ENCODE measurements around the gene IL6R.

The IL6R gene

GRCh38 chr1:154446789-154447188 is 41.6 kb downstream of the IL6R start:
- TF ChIP-seq, protein P1, sequence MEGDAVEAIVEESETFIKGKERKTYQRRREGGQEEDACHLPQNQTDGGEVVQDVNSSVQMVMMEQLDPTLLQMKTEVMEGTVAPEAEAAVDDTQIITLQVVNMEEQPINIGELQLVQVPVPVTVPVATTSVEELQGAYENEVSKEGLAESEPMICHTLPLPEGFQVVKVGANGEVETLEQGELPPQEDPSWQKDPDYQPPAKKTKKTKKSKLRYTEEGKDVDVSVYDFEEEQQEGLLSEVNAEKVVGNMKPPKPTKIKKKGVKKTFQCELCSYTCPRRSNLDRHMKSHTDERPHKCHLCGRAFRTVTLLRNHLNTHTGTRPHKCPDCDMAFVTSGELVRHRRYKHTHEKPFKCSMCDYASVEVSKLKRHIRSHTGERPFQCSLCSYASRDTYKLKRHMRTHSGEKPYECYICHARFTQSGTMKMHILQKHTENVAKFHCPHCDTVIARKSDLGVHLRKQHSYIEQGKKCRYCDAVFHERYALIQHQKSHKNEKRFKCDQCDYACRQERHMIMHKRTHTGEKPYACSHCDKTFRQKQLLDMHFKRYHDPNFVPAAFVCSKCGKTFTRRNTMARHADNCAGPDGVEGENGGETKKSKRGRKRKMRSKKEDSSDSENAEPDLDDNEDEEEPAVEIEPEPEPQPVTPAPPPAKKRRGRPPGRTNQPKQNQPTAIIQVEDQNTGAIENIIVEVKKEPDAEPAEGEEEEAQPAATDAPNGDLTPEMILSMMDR (IDR thresholded peaks at IDR 0.05; ENCODE audit: unreplicated experiment in 3 of 3) = no peak
- H3K9me3 Mint-ChIP-seq = no peaks in the 10 kb centered on the region
- peaks cover 5% of the 10 kb centered on the region for H3K4me1 Mint-ChIP-seq
- peaks cover 6% of the 10 kb centered on the region for H3K27me3 Mint-ChIP-seq (ENCODE audit: low read depth)
- H3K27ac Mint-ChIP-seq = no peak overlapping the region
- no peak overlapping the region for H3K4me3 Mint-ChIP-seq
- peaks cover 5% of the 10 kb centered on the region for H3K36me3 Mint-ChIP-seq (ENCODE audit: low read depth)

DNA sequence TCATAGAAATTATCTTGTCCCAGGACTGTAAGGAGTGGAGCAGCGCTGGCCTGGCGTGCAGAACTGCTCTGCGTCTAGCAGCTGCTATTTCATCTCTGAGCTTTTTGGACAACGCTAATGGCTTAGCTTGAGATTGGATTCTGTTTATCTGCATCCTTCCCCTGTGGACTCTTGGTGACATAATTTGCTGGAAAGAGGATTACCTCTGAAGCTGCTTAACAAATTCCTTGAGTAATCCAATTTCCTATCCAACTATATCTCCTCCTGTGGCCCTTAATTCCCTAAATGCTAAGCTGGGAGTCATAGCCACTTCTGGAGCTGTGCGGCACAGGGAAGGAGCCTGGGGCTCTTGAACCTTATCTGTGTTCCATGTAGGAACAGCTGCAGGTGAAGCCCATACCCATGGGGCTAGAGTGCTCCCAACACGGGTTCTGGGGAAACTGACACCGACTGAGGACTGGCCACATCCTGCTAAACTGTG is 43.2 kb downstream of the IL6R start:
- no peak overlapping the region for H3K4me3 Mint-ChIP-seq

DNA sequence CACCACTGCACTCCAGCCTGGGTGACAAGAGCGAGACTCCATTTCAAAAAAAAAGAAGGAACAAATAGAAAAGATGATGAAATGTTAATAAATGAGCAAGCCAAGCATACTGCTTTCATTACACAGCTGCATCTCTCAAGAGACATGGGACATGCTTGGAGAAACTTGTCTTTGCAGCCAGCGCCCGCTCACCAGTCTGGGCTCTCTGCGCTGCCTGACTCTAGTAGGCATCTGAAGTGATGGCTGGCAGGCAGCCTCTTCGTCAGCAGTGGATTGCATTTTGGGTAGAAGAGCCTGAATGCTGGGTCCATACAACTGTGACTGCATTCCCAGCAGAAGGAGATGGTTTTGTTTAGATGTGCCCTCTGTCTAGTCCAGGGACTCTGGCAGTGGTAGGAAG is 48.0 kb downstream of the IL6R start:
- TF ChIP-seq, protein P1 (IDR thresholded peaks at IDR 0.05; ENCODE audit: unreplicated experiment in 3 of 3) = no peak
- Mint-ChIP-seq H3K27ac (peak overlapping the region in 1 of 3 experiments; percentile 20), H3K27me3 (ENCODE audit: low read depth) (peaks cover 27% of the 10 kb centered on the region), H3K36me3 (ENCODE audit: low read depth) (no peaks in the 10 kb centered on the region), H3K4me1 (peaks cover 6% of the 10 kb centered on the region), H3K9me3 (no peaks in the 10 kb centered on the region), H3K4me3 (no peak overlapping the region)

More for the DNA sequence above, 43.2 kb downstream of the IL6R start:
- Mint-ChIP-seq H3K27ac (no peak overlapping the region), H3K9me3 (no peaks in the 10 kb centered on the region), H3K36me3 (ENCODE audit: low read depth) (peaks cover 5% of the 10 kb centered on the region), H3K27me3 (ENCODE audit: low read depth) (peaks cover 17% of the 10 kb centered on the region), H3K4me1 (peaks cover 1% of the 10 kb centered on the region)
- TF ChIP-seq, protein P1 (IDR thresholded peaks at IDR 0.05; ENCODE audit: unreplicated experiment in 3 of 3) = no peak

DNA sequence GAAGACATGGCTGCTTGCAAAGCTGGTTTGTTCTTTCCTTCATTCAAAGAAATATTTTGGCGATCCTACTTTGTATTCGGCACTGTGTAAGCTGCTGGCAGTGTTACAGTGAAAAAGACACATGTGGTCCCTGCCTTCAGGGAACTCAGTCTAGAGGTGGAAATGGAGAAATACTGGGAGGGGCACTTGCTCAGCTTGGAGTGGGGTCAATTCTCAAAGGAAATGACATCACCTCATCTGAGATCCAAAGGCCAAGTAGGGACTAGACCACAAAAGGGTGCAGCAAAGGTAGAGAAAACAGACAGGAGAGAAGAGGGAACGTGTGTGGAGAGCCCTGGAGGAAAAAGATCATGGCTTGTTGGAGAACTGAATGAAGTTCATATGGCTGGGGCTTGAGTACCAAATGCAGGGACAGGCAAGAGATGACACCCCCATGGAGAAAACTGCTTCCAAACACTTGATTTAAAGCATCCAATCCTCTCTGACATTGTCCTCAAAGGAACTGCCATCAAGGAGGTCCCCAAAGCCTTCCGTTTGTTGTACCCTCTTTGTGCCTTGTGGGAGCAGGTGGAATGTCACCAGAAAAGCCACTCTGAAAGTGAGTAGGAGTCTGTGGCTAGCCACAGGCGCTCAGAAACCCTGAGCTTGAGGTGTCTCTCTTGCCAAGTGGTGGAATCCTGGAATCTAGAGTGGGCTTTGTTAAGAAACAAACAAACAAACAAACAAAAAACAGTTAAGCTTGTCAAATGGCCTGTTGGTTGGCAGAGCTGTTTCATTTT is 48.6 kb downstream of the IL6R start:
- Mint-ChIP-seq H3K27me3 (ENCODE audit: low read depth) (peaks cover 27% of the 10 kb centered on the region), H3K27ac (peak overlapping the region in 1 of 3 experiments; percentile 20), H3K4me1 (peaks cover 6% of the 10 kb centered on the region), H3K36me3 (ENCODE audit: low read depth) (no peaks in the 10 kb centered on the region), H3K4me3 (no peak overlapping the region), H3K9me3 (no peaks in the 10 kb centered on the region)
- TF ChIP-seq, protein P1 (IDR thresholded peaks at IDR 0.05; ENCODE audit: unreplicated experiment in 3 of 3) = no peak

DNA sequence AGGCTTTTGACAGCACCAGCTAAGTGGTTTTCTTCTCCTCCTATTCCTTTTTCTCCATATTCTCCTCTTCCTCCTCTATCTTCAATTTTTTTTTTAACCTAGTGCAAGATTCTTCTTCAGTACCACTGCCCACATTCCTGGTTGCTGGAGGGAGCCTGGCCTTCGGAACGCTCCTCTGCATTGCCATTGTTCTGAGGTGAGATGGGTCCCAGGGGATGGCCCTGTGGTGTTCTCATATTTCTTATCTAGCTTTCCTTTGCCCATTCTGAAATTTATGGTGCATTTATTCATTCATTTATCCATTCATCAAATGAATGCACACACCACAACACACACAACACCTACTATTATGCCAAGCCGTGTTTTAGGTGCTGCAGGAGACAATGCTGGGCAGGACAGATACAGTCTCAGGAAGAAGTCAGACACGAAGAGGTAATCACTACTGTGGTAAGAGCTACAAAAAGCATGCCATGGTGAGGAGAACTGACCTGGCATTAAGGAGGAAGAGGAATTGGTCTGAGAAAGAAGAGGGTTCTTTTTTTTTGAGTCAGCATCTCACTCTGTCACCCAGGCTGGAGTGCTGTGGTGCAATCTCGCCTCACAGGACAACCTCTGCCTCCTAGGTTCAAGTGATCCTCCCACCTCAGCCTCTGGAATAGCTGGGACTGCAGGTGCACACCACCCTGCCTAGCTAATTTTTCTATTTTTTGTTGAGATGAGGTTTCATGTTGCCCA is 49.4 kb downstream of the IL6R start:
- H3K27me3 Mint-ChIP-seq (ENCODE audit: low read depth) = peaks cover 27% of the 10 kb centered on the region
- no peak overlapping the region for H3K4me3 Mint-ChIP-seq
- no peaks in the 10 kb centered on the region for H3K36me3 Mint-ChIP-seq (ENCODE audit: low read depth)
- H3K9me3 Mint-ChIP-seq = no peaks in the 10 kb centered on the region
- TF ChIP-seq, protein P1 (IDR thresholded peaks at IDR 0.05; ENCODE audit: unreplicated experiment in 3 of 3) = no peak
- peaks cover 6% of the 10 kb centered on the region for H3K4me1 Mint-ChIP-seq
- H3K27ac Mint-ChIP-seq = no peak overlapping the region

All from nephron (organoid).